Cardiac septum (tissue), 1 donor: ENCODE data around the gene ZBTB4. TPM values are rescaled to one million over a fixed set of nuclear protein-coding genes. Genes with fewer than 3 reads are reported as not detected.

Experiments
- DNase-seq: peaks from one replicate; pipeline ENCODE4 v3.0.0-alpha.2; 2020; ENCODE audit warnings: low spot score
- intact Hi-C: fragments of 100-400 bp; cut with DNase I; formaldehyde crosslinking; loops from one replicate; pipeline ENCODE4 v1.14.0; 2022
- total RNA-seq: library from RNA; stranded (reverse); fragmentation: NEBNext Ultra II Directional; extraction: Animal tissue kit (Norgen Biotek cat#: 25700); gene quantifications from one replicate; pipeline ENCODE4 v1.2.1, GENCODE V29; 2021
- donor health status: DM: no; HTN: no; CAD: no.

ZBTB4 gene
- total RNA-seq, 1 donor from 2014 or later, result 69.4 TPM

GRCh38 chr17:7448461-7448860 is 31.0 kb downstream of the ZBTB4 start:
- DNase-seq, result no peak
- intact Hi-C loops, result no loop called here

GRCh38 chr17:7445619-7445968 is 33.8 kb downstream of the ZBTB4 start:
- DNase-seq, result no peak
- intact Hi-C loops, result no loop called here

- intact Hi-C loops, result no loop called here
- DNase-seq, result peak; percentile 89
Measured at GRCh38 chr17:7444682-7445618, 34.5 kb downstream of the ZBTB4 start, which contains the start of gene CHRNB1. Gene CHRNB1 (plus strand): TSS chr17:7445061. CDS start chr17:7445128, 67 bp downstream.

- no peak for DNase-seq
- intact Hi-C loops, result no loop called here
Measured at GRCh38 chr17:7443499-7444485, 35.6 kb downstream of the ZBTB4 start.

GRCh38 chr17:7442142-7442541 is 37.3 kb downstream of the ZBTB4 start:
- no peak for DNase-seq
- intact Hi-C loops, result no loop called here

- intact Hi-C loops, result no loop called here
- DNase-seq, result no peak
Measured at GRCh38 chr17:7441266-7441665, 38.2 kb downstream of the ZBTB4 start.

GRCh38 chr17:7440834-7441195 is 38.6 kb downstream of the ZBTB4 start:
- DNase-seq, result no peak
- intact Hi-C loops, result no loop called here

- DNase-seq, result no peak
- intact Hi-C loops, result no loop called here
Measured at GRCh38 chr17:7440113-7440833, 39.2 kb downstream of the ZBTB4 start.

GRCh38 chr17:7439462-7440112 is 39.8 kb downstream of the ZBTB4 start, which contains the start of gene FGF11:
Gene FGF11 (plus strand): TSS chr17:7439512. CDS start chr17:7439621, 109 bp downstream.
- intact Hi-C loops, result loop anchor here (2.0 kb wide), 3 partner anchors 37 to 121 kb away; partner anchors contain the start of genes POLR2A and SENP3
- no peak for DNase-seq

- intact Hi-C loops, result loop anchor here (2.0 kb wide), 3 partner anchors 38 to 122 kb away; partner anchors contain the start of genes POLR2A and SENP3
- DNase-seq, result no peak
Measured at GRCh38 chr17:7438656-7439460, 40.6 kb downstream of the ZBTB4 start.

- intact Hi-C loops, result loop anchor here (2.0 kb wide), 4 partner anchors 39 to 123 kb away; partner anchors contain the start of genes POLR2A, SENP3 and TMEM95
Measured at GRCh38 chr17:7437950-7438614, 41.3 kb downstream of the ZBTB4 start.

GRCh38 chr17:7437369-7437863 is 42.0 kb downstream of the ZBTB4 start:
- DNase-seq, result no peak
- intact Hi-C loops, result loop anchor here (2.0 kb wide), 1 partner anchor 83 kb away; the partner anchor contains the start of gene TMEM95

More at GRCh38 chr17:7437950-7438614, 41.3 kb downstream of the ZBTB4 start:
- DNase-seq, result peak; percentile 93

GRCh38 chr17:7436556-7437368 is 42.7 kb downstream of the ZBTB4 start:
- intact Hi-C loops, result loop anchor here (2.0 kb wide), 1 partner anchor 82 kb away; the partner anchor contains the start of gene TMEM95
- peak; percentile 91 for DNase-seq

- intact Hi-C loops, result loop anchor here (2.0 kb wide), 1 partner anchor 81 kb away; the partner anchor contains the start of gene TMEM95
- DNase-seq, result no peak
Measured at GRCh38 chr17:7435676-7436555, 43.5 kb downstream of the ZBTB4 start.

- intact Hi-C loops, result no loop called here
- DNase-seq, result no peak
Measured at GRCh38 chr17:7432296-7432695, 47.1 kb downstream of the ZBTB4 start.
